ENCODE measurements around the gene HAUS6.

The HAUS6 gene

DNA sequence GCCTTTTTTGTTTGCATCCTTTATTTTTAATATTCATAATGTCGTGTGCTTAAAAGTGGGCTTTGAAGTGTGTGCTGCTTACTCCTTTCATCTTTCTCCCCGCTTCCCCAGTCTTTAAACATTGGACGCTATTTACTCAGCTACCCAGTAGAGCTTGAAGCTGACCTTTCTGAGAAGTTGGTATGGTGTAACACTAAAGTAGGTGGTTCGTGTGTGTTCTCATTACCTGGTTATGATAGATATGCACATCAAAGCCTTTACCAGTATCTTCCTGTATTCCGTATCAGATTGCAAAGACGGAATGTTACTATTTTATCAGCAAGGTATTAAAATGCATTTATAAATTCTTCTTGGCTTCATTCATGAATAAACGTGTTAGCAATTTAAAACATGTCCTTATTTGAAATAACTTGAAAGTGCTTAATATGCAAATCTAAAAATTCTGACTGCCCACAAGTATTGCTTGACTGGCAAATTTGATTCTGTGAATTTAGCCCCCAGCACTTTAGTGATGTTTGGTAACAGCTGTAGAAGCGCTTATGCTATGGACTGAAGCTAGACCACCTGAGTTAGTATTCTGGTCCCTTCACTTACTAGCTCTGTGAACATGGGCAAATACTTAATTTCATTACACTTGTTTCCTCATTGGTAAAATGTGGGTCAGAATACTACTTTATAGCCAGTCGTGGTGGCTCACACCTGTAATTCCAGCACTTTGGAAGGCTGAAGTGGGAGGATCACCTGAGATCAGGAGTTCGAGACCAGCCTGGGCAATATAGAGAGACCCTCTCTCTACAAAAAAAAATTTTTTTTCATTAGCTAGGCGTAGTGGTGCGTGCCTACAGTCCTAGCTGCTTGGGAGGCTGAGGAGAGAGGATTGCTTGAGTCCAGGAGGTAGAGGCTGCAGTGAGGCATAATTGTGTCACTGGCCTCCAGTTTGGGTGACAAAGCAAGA lies 51.8 kb downstream of the HAUS6 start:
- H3K4me1 ChIP-seq (ENCODE audit: control insufficient read depth, insufficient read depth, low read length), result peaks cover 12% of the 10 kb centered on the region
- no peak overlapping the region for H3K27ac ChIP-seq (ENCODE audit: low read depth, low read length)
- no peaks in the 10 kb centered on the region for H3K27me3 ChIP-seq (ENCODE audit: control insufficient read depth, insufficient read depth, low read length)
- H3K9ac ChIP-seq (ENCODE audit: low read length), result no peak overlapping the region
- peak overlapping the region; percentile 99 for H3K4me3 ChIP-seq (ENCODE audit: low read length)
- H3K36me3 ChIP-seq (ENCODE audit: control insufficient read depth, insufficient read depth, low read length), result no peaks in the 10 kb centered on the region

DNA sequence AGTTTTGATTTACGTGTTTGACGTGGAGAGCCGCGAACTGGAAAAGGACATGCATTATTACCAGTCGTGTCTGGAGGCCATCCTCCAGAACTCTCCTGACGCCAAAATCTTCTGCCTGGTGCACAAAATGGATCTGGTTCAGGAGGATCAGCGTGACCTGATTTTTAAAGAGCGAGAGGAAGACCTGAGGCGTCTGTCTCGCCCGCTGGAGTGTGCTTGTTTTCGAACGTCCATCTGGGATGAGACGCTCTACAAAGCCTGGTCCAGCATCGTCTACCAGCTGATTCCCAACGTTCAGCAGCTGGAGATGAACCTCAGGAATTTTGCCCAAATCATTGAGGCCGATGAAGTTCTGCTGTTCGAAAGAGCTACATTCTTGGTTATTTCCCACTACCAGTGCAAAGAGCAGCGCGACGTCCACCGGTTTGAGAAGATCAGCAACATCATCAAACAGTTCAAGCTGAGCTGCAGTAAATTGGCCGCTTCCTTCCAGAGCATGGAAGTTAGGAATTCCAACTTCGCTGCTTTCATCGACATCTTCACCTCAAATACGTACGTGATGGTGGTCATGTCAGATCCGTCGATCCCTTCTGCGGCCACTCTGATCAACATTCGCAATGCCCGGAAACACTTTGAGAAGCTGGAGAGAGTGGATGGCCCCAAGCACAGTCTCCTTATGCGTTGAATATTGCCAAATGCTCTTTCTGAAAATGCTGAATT lies 52.6 kb downstream of the HAUS6 start:
- no peaks in the 10 kb centered on the region for H3K27me3 ChIP-seq (ENCODE audit: control insufficient read depth, insufficient read depth, low read length)
- H3K36me3 ChIP-seq (ENCODE audit: control insufficient read depth, insufficient read depth, low read length), result no peaks in the 10 kb centered on the region
- peaks cover 12% of the 10 kb centered on the region for H3K4me1 ChIP-seq (ENCODE audit: control insufficient read depth, insufficient read depth, low read length)
- peak overlapping the region; percentile 99 for H3K4me3 ChIP-seq (ENCODE audit: low read length)
- peak overlapping the region; percentile 91 for H3K27ac ChIP-seq (ENCODE audit: low read depth, low read length)
- H3K9ac ChIP-seq (ENCODE audit: low read length), result peak overlapping the region; percentile 74

DNA sequence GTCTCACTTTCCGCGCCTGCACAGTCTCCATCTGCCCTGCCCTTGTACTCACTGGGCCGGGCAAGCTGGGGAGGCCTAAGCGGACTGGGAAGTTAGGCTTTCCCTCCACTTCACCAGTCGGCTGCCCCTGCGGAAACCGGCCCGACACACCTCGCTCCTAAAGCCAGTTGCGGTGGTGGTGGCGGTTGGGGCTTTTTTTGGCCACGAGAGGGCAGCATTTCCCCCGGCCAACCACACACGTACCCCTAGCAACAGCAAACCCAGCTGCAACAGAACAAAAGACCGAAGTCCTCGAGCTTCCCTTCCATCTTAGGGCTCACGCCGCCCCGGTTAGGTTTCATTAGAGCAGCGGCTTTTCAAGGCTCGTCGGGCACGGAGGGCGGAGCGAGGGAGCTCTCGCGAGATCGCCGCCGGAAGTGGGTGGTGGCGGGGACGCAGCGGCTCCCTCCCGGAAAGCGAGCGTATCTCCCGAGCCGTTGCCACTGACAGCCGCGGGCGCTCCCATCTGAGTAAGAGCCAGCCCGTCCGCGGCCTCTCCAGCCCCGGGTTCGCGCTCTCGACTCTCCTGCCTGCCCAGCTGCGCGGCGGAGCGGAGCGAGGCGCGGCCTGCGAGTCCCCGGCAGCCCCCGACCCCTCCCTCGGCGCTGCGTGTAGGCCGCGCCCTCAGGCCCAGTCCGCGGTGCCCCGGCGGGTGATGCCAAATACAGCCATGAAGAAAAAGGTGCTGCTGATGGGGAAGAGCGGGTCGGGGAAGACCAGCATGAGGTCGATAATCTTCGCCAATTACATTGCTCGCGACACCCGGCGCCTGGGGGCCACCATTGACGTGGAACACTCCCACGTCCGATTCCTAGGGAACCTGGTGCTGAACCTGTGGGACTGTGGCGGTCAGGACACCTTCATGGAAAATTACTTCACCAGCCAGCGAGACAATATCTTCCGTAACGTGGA lies 53.5 kb downstream of the HAUS6 start, which contains the start of gene RRAGA:
TSS of gene RRAGA (plus strand) at position 462 of the 951 bp plus-strand sequence. CDS start at position 695, 233 bp downstream.
- Histone ChIP-seq H3K9ac (ENCODE audit: low read length) (peak within 1 kb of the TSS; percentile 96), H3K4me1 (ENCODE audit: control insufficient read depth, insufficient read depth, low read length) (peaks cover 12% of the 10 kb centered on the region), H3K4me3 (ENCODE audit: low read length) (peak within 1 kb of the TSS; percentile 99), H3K36me3 (ENCODE audit: control insufficient read depth, insufficient read depth, low read length) (no peaks in the 10 kb centered on the region), H3K27me3 (ENCODE audit: control insufficient read depth, insufficient read depth, low read length) (no peaks in the 10 kb centered on the region), H3K27ac (ENCODE audit: low read depth, low read length) (peak within 1 kb of the TSS; percentile 91)

DNA sequence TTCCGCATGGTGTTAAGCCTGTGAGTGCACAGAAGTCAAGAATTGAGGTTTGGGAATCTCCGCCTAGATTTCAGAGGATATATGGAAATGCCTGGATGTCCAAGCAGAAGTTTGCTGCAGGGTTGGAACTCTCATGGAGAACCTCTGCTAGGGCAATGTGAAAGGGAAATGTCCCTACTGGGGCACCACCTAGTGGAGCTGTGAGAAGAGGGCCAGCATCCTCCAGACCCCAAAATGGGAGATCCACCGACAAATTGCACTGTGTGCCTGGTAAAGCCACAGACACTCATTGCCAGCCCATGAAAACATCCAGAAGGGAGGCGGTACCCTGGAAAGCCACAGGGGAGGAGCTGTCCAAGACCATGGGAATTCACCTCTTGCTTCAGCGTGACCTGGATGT lies 66.1 kb downstream of the HAUS6 start:
- Histone ChIP-seq H3K9ac (ENCODE audit: low read length) (no peak overlapping the region), H3K27me3 (ENCODE audit: control insufficient read depth, insufficient read depth, low read length) (no peaks in the 10 kb centered on the region), H3K4me1 (ENCODE audit: control insufficient read depth, insufficient read depth, low read length) (no peaks in the 10 kb centered on the region), H3K4me3 (ENCODE audit: low read length) (no peak overlapping the region), H3K27ac (ENCODE audit: low read depth, low read length) (no peak overlapping the region), H3K36me3 (ENCODE audit: control insufficient read depth, insufficient read depth, low read length) (no peaks in the 10 kb centered on the region)

DNA sequence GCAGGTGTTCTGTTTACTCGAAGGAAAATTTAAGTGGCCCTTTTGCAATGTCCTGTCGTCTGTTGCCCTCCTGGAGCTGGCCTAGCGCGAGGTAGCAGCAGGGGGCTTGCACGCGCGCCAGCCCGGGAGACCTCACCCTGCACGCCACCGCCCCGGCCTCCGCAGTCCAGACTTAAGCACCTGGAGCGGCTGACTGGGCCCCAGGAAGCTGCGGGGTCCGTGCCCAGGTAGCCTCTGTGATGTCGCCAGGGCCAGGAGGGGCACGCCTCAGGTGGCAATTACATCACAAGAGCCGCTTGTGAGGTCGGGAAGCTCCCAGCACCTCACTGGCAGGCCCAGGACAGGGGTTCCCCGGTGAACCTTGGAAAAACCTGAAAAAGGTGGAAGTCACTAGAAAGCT lies 69.7 kb downstream of the HAUS6 start, which contains the start of gene SAXO1:
TSS of gene SAXO1 (minus strand) at position 195 of the 400 bp plus-strand sequence. CDS start 301 bp downstream, outside the sequence.
- H3K9ac ChIP-seq (ENCODE audit: low read length), result no peak within 1 kb of the TSS
- no peaks in the 10 kb centered on the region for H3K4me1 ChIP-seq (ENCODE audit: control insufficient read depth, insufficient read depth, low read length)
- H3K27ac ChIP-seq (ENCODE audit: low read depth, low read length), result no peak within 1 kb of the TSS
- H3K27me3 ChIP-seq (ENCODE audit: control insufficient read depth, insufficient read depth, low read length), result no peaks in the 10 kb centered on the region
- H3K36me3 ChIP-seq (ENCODE audit: control insufficient read depth, insufficient read depth, low read length), result no peaks in the 10 kb centered on the region
- H3K4me3 ChIP-seq (ENCODE audit: low read length), result no peak within 1 kb of the TSS

DNA sequence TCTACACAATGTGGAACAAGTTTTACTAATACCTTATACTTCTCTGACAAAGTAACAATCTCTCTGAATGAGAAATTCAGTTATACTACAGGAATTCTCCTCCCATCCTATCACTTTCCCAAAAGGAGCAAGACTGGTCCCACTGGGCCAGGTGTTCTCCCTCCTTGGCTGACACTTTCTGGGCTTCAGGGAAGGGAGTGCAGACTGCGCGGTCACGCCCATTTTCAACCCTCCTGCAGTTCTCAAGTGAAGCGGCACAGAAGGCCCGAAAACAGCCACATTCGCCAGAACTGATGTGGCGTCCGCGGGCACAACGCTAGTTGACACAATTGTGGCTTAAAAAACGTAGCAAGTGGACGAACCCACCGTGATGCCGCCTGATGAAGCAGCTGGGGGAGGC lies 70.3 kb downstream of the HAUS6 start:
- Histone ChIP-seq H3K4me1 (ENCODE audit: control insufficient read depth, insufficient read depth, low read length) (no peaks in the 10 kb centered on the region), H3K4me3 (ENCODE audit: low read length) (no peak overlapping the region), H3K9ac (ENCODE audit: low read length) (no peak overlapping the region), H3K27ac (ENCODE audit: low read depth, low read length) (no peak overlapping the region), H3K27me3 (ENCODE audit: control insufficient read depth, insufficient read depth, low read length) (no peaks in the 10 kb centered on the region), H3K36me3 (ENCODE audit: control insufficient read depth, insufficient read depth, low read length) (no peaks in the 10 kb centered on the region)

DNA sequence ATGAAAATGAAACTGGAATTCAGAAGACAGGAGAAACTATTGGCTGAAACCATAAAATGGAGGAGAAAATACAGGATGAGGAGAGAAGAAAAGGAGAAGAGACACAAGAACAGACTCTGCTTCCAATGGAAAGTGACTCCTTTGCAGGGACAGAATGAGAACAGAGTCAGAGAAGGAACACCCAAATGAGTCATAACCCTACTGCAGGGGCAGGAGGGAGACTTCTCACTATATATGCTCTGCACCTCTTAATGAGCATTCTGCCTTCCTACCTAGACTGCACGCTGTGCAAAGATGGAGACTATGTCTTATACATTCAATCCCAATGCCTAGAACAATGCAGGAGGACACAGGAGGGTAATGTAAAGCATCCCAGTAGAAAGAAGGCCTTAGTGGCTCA lies 71.8 kb downstream of the HAUS6 start:
- Histone ChIP-seq H3K27ac (ENCODE audit: low read depth, low read length) (no peak overlapping the region), H3K36me3 (ENCODE audit: control insufficient read depth, insufficient read depth, low read length) (no peaks in the 10 kb centered on the region), H3K4me3 (ENCODE audit: low read length) (no peak overlapping the region), H3K4me1 (ENCODE audit: control insufficient read depth, insufficient read depth, low read length) (no peaks in the 10 kb centered on the region), H3K27me3 (ENCODE audit: control insufficient read depth, insufficient read depth, low read length) (no peaks in the 10 kb centered on the region), H3K9ac (ENCODE audit: low read length) (no peak overlapping the region)

DNA sequence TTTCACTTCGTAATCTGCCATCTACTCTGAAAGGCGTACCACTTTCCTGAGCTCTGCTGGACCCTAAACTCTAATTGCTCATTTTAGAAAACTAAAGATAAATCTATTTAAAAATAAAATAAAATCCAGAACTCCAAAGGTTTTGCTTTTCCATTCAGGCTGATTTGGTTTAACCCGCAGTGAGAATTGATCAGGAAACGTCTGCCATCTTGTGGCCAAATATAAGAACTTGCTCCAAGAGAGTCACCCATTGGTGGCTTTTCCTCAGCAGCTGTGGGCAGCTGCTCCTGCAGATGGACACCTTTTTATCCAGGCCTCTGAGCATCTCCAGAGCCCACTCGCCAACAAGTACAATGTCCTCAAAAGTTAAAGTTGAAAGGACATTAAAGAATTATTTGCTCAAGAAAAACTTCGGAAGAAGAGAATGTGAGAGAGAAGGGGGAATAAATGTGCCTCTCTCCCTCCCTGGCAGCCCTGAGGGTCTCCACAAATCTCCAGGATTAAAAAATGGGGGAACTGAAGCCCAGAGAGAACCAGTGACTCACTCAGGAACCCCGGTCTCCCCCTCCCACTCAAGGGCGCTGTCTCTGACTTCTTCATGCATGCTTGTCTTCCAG lies 73.8 kb downstream of the HAUS6 start:
- H3K4me3 ChIP-seq (ENCODE audit: low read length), result no peak overlapping the region
- no peak overlapping the region for H3K27ac ChIP-seq (ENCODE audit: low read depth, low read length)
- H3K4me1 ChIP-seq (ENCODE audit: control insufficient read depth, insufficient read depth, low read length), result no peaks in the 10 kb centered on the region
- no peak overlapping the region for H3K9ac ChIP-seq (ENCODE audit: low read length)
- no peaks in the 10 kb centered on the region for H3K27me3 ChIP-seq (ENCODE audit: control insufficient read depth, insufficient read depth, low read length)
- H3K36me3 ChIP-seq (ENCODE audit: control insufficient read depth, insufficient read depth, low read length), result no peaks in the 10 kb centered on the region

DNA sequence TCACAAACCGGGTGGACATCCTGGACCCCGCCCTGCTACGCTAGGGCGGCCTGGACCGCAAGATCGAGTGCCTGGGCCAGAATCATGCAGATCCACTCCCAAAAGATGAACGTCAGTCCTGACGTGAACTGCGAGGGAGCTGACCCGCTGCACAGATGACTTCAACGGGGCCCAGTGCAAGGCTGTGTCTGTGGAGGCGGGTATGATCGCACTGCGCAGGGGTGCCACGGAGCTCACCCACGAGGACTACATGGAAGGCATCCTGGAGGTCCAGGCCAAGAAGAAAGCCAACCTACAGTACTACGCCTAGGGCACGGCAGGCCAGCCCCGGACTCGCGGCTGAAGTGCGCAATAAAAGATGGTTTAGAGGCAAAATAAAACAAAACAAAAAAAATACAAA lies 74.9 kb downstream of the HAUS6 start:
- Histone ChIP-seq H3K27me3 (ENCODE audit: control insufficient read depth, insufficient read depth, low read length) (no peaks in the 10 kb centered on the region), H3K27ac (ENCODE audit: low read depth, low read length) (no peak overlapping the region), H3K4me3 (ENCODE audit: low read length) (no peak overlapping the region), H3K9ac (ENCODE audit: low read length) (no peak overlapping the region), H3K4me1 (ENCODE audit: control insufficient read depth, insufficient read depth, low read length) (no peaks in the 10 kb centered on the region), H3K36me3 (ENCODE audit: control insufficient read depth, insufficient read depth, low read length) (no peaks in the 10 kb centered on the region)

DNA sequence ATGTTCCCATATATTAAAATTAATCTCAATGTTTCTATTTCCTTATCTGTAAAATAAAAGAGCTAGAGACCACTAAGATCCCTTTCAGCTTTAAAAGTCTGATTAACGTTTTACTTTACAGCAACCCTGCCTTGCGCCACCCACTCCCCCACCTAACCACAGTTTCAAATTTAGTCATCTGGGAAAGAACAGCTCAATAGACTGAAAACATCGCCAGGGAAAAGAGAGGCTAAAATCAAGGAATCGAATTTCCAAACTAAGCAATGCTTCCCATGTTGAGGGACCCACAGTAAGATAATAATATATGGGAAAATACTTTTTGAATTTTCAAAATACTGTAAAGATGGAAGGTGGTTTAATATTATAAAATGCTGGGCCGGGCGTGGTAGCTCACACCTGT lies 76.3 kb downstream of the HAUS6 start:
- Histone ChIP-seq H3K36me3 (ENCODE audit: control insufficient read depth, insufficient read depth, low read length) (no peaks in the 10 kb centered on the region), H3K27ac (ENCODE audit: low read depth, low read length) (no peak overlapping the region), H3K9ac (ENCODE audit: low read length) (no peak overlapping the region), H3K27me3 (ENCODE audit: control insufficient read depth, insufficient read depth, low read length) (no peaks in the 10 kb centered on the region), H3K4me1 (ENCODE audit: control insufficient read depth, insufficient read depth, low read length) (no peaks in the 10 kb centered on the region), H3K4me3 (ENCODE audit: low read length) (no peak overlapping the region)

DNA sequence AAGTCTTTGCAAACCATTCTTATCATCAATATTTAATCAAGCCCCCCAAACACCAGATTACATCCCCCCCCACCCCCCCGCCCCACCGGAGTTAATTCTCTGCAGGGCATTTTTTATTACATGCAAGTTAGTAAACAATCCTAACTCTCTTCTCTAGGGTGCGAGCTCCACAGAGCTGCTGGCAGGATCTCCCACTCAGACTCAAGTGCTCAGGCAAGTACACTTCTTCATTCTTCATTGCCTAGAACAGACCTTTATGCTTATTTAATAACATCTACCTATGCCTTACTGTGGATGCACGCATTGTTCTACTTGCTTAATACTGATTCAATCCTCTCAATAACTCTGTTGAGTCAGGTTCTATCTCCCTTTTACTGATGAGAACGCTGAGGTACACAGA lies 79.6 kb downstream of the HAUS6 start:
- H3K27ac ChIP-seq (ENCODE audit: low read depth, low read length), result no peak overlapping the region
- H3K4me3 ChIP-seq (ENCODE audit: low read length), result no peak overlapping the region
- no peaks in the 10 kb centered on the region for H3K27me3 ChIP-seq (ENCODE audit: control insufficient read depth, insufficient read depth, low read length)
- H3K9ac ChIP-seq (ENCODE audit: low read length), result no peak overlapping the region
- H3K4me1 ChIP-seq (ENCODE audit: control insufficient read depth, insufficient read depth, low read length), result no peaks in the 10 kb centered on the region
- no peaks in the 10 kb centered on the region for H3K36me3 ChIP-seq (ENCODE audit: control insufficient read depth, insufficient read depth, low read length)
